HCT116 (cell line): ENCODE results near the gene KCNH5. TPM values are rescaled to one million over a fixed set of nuclear protein-coding genes. Genes with fewer than 3 reads are reported as not detected.

ENCODE experiments used
- ATAC-seq: fragments of 200-7000 bp; cut with Tn5 transposase; 2 replicates; pipeline ENCODE4 v1.9.1; 2020; ENCODE audit warnings: mild to moderate bottlenecking, moderate library complexity
- BruUV-seq: library from RNA; stranded (reverse); fragments of 400-500 nt; replicated peaks from 2 replicates; lab custom pipeline; 2021; lab: Mats Ljungman, UMichigan
- CTCF ChIA-PET: fragments of 300-600 bp; sonication (Branson Sonifier 250); formaldehyde crosslinking; loops from one replicate; lab custom pipeline; 2021; ENCODE audit warnings: antibody characterized with exemption; lab: Charles Lee
- POLR2A ChIA-PET: fragments of 300-600, 350-600 bp; sonication (Branson Sonifier 250); formaldehyde crosslinking; loops from one replicate; lab custom pipeline; 2021; ENCODE audit warnings: antibody characterized with exemption; lab: Charles Lee
- RAD21 ChIA-PET, 2 experiments: fragments of 300-600 bp; sonication (Branson Sonifier 250); formaldehyde crosslinking; loops; one replicate each; lab custom pipeline; 2023; ENCODE audit warnings: low total read pairs in 2 of 2; ENCODE audit not compliant: uncharacterized antibody in 2 of 2, unreplicated experiment in 2 of 2, low non-redundant PET in 1 of 2; lab: Charles Lee
- DNase-seq: peaks from one replicate; pipeline ENCODE4 v3.0.0-alpha.2; 2010; ENCODE audit warnings: low read depth, low spot score
- H2AFZ ChIP-seq: fragments of 200-600 bp; shearing (Covaris generic), sonication (generic); 2 replicates; pipeline ENCODE4 v1.6.1; 2017; ENCODE audit warnings: low read depth, mixed run types, mixed read lengths, antibody characterized with exemption, low read length; ENCODE audit not compliant: poor library complexity, severe bottlenecking
- H3K27ac ChIP-seq: 2 replicates; pipeline ENCODE4 v1.5.1; 2012; ENCODE audit warnings: low read depth, low read length
- H3K27me3 ChIP-seq: fragments of 200-600 bp; sonication (generic); 2 replicates; pipeline ENCODE4 v1.6.1; 2016; ENCODE audit warnings: mixed run types, low read length, mixed read lengths; ENCODE audit not compliant: insufficient read depth
- H3K36me3 ChIP-seq, 2 experiments: fragments of 200-500 bp in 1 of 2; fragments of 200-600 bp in 1 of 2; sonication (Bioruptor generic) in 1 of 2; sonication (generic) in 1 of 2; 2 replicates each; pipeline versions ENCODE4 v1.5.1 to v1.6.1; 2014 to 2016; ENCODE audit warnings: low read length in 2 of 2, inconsistent platforms in 1 of 2, mixed read lengths in 1 of 2, mixed run types in 1 of 2; ENCODE audit not compliant: insufficient read depth in 2 of 2, control insufficient read depth in 1 of 2
- H3K4me1 ChIP-seq, 2 experiments: fragments of 200-600 bp in 1 of 2; sonication (generic) in 1 of 2; 2 replicates each; pipeline versions ENCODE4 v1.5.1 to v1.6.1; 2012 to 2017; ENCODE audit warnings: low read length in 2 of 2, inconsistent platforms in 1 of 2, mild to moderate bottlenecking in 1 of 2, mixed read lengths in 1 of 2, mixed run types in 1 of 2, moderate library complexity in 1 of 2; ENCODE audit not compliant: insufficient read depth in 2 of 2, control insufficient read depth in 1 of 2
- H3K4me2 ChIP-seq: fragments of 200-600 bp; sonication (generic); 2 replicates; pipeline ENCODE4 v1.6.1; 2017; ENCODE audit warnings: mixed run types, low read length, mixed read lengths
- H3K4me3 ChIP-seq, 2 experiments: fragments of 200-600 bp in 1 of 2; sonication (generic) in 1 of 2; replicated peaks in 1 of 2; 2 replicates each; pipeline ENCODE4 v1.5.1; 2011 to 2016; ENCODE audit warnings: low read length in 2 of 2, control low read depth in 1 of 2, low read depth in 1 of 2, mild to moderate bottlenecking in 1 of 2, mixed read lengths in 1 of 2, mixed run types in 1 of 2
- H3K79me2 ChIP-seq: fragments of 200-600 bp; sonication (generic); 2 replicates; pipeline ENCODE4 v1.6.1; 2017; ENCODE audit warnings: mild to moderate bottlenecking, mixed run types, low read length, moderate library complexity, mixed read lengths; ENCODE audit not compliant: insufficient read depth
- H3K9ac ChIP-seq: fragments of 200-600 bp; sonication (generic); 2 replicates; pipeline ENCODE4 v1.6.1; 2016; ENCODE audit warnings: low read length, mixed read lengths
- H3K9me2 ChIP-seq: fragments of 200-600 bp; sonication (generic), shearing (Covaris generic); 2 replicates; pipeline ENCODE4 v1.6.1; 2017; ENCODE audit warnings: mixed run types, mild to moderate bottlenecking, moderate library complexity; ENCODE audit not compliant: insufficient read depth
- H3K9me3 ChIP-seq, 2 experiments: fragments of 200-500 bp in 1 of 2; fragments of 200-600 bp in 1 of 2; sonication (Bioruptor generic) in 1 of 2; sonication (generic) in 1 of 2; 2 replicates each; pipeline ENCODE4 v1.6.1; 2014 to 2017; ENCODE audit warnings: low read length in 2 of 2, mixed read lengths in 2 of 2, inconsistent platforms in 1 of 2, low read depth in 1 of 2, mild to moderate bottlenecking in 1 of 2, mixed run types in 1 of 2, moderate library complexity in 1 of 2; ENCODE audit not compliant: control insufficient read depth in 1 of 2, insufficient read depth in 1 of 2
- H4K20me1 ChIP-seq: fragments of 200-600 bp; sonication (generic), shearing (Covaris generic); 2 replicates; pipeline ENCODE4 v1.6.1; 2017; ENCODE audit warnings: mixed run types, mild to moderate bottlenecking, moderate library complexity; ENCODE audit not compliant: insufficient read depth
- ELF1 ChIP-seq: IDR thresholded peaks from 2 replicates; pipeline ENCODE4 v1.6.1; 2012; ENCODE audit warnings: low read depth, borderline replicate concordance
- JUND ChIP-seq: IDR thresholded peaks from 2 replicates; pipeline ENCODE4 v1.6.1; 2012
- RAD21 ChIP-seq: IDR thresholded peaks from 2 replicates; pipeline ENCODE4 v1.6.1; 2012; ENCODE audit warnings: low read depth, mild to moderate bottlenecking
- SRF ChIP-seq: IDR thresholded peaks from 2 replicates; pipeline ENCODE4 v1.6.1; 2012; ENCODE audit warnings: low read depth
- TCF7L2 ChIP-seq: IDR thresholded peaks from 2 replicates; pipeline ENCODE4 v1.7.0; 2011; ENCODE audit warnings: borderline replicate concordance, inconsistent platforms; ENCODE audit not compliant: insufficient read depth, insufficient read length; ENCODE audit errors: extremely low read depth
- intact Hi-C: fragments of 100-400 bp; cut with micrococcal nuclease; formaldehyde crosslinking; loops from 2 replicates; pipeline ENCODE4 v1.10.0; 2022
- total RNA-seq: library from RNA; stranded (reverse); gene quantifications from one replicate; pipeline ENCODE4 v1.2.1, GENCODE V29; 2021; ENCODE audit not compliant: unreplicated experiment

KCNH5 gene
- total RNA-seq, 1 experiment from 2014 or later = not detected

- intact Hi-C loops = no loop called here
- Histone ChIP-seq H3K4me3 (no peak overlapping the region), H3K4me2 (no peak overlapping the region), H3K36me3 (no peaks in the 10 kb centered on the region), H3K9me3 (peaks cover 3 to 13% of the 10 kb centered on the region in 2 experiments; a peak in 2 of 4 replicates), H3K9me2 (no peaks in the 10 kb centered on the region), H2AFZ (no peak overlapping the region), H3K9ac (no peak overlapping the region), H3K27me3 (no peaks in the 10 kb centered on the region), H3K4me1 (no peaks in the 10 kb centered on the region), H4K20me1 (no peaks in the 10 kb centered on the region), H3K79me2 (no peaks in the 10 kb centered on the region), H3K27ac (no peak overlapping the region)
- POLR2A ChIA-PET = no interaction called here
- RAD21 ChIA-PET = no interaction called here
- DNase-seq (no peak), ATAC-seq (no peak)
- CTCF ChIA-PET = no interaction called here
- no peak for TF ChIP-seq ELF1
- no peak for TF ChIP-seq RAD21
- BruUV-seq = no TSS peak
Measured at GRCh38 chr14:62667421-62667914, 377.8 kb downstream of the KCNH5 start.

- Histone ChIP-seq H3K4me1 (no peaks in the 10 kb centered on the region), H4K20me1 (no peaks in the 10 kb centered on the region), H3K4me3 (no peak overlapping the region), H3K9me3 (peaks cover 3 to 9% of the 10 kb centered on the region in 2 experiments; a peak in 2 of 4 replicates), H3K27me3 (no peaks in the 10 kb centered on the region), H2AFZ (no peak overlapping the region), H3K79me2 (no peaks in the 10 kb centered on the region), H3K9ac (no peak overlapping the region), H3K9me2 (no peaks in the 10 kb centered on the region), H3K4me2 (no peak overlapping the region), H3K36me3 (no peaks in the 10 kb centered on the region), H3K27ac (no peak overlapping the region)
- POLR2A ChIA-PET = no interaction called here
- ATAC-seq = no peak
- CTCF ChIA-PET = no interaction called here
- no TSS peak for BruUV-seq
- intact Hi-C loops = no loop called here
- RAD21 ChIA-PET = no interaction called here
- TF ChIP-seq SRF (no peak), TCF7L2 (no peak), RAD21 (no peak), JUND (no peak)
- TF ChIP-seq, all 23 proteins: peak for 0
- no peak for DNase-seq
Measured at GRCh38 chr14:62665286-62665685, 380.0 kb downstream of the KCNH5 start.
